GM23338 (cell line): Measurements from ENCODE around the gene KCNS3.

Experiments
- CREB1 ChIP-seq: fragments of 250-450 bp; sonication (Bioruptor Pico); IDR thresholded peaks from 2 replicates; pipeline ENCODE4 v1.5.0; 2020; ENCODE audit warnings: low read depth, mild to moderate bottlenecking, moderate library complexity
- CTCF ChIP-seq, 2 experiments: fragments of 200-600 bp in 1 of 2; sonication (generic) in 1 of 2; conservative IDR thresholded peaks; 2 replicates each; pipeline versions ENCODE4 v1.5.1 to v1.6.1; 2016 to 2017; ENCODE audit warnings: antibody characterized with exemption in 2 of 2, low read depth in 2 of 2, mild to moderate bottlenecking in 2 of 2, moderate library complexity in 1 of 2
- EZH2 ChIP-seq: fragments of 200-600 bp; sonication (generic); IDR thresholded peaks from one replicate; pipeline ENCODE4 v1.8.0; 2017; ENCODE audit warnings: antibody characterized with exemption, mild to moderate bottlenecking, low read depth; ENCODE audit not compliant: unreplicated experiment
- EZH2phosphoT487 ChIP-seq: fragments of 200-600 bp; sonication (generic); IDR thresholded peaks from one replicate; pipeline ENCODE4 v1.8.1; 2018; ENCODE audit warnings: antibody characterized with exemption; ENCODE audit not compliant: unreplicated experiment
- JUNB ChIP-seq: IDR thresholded peaks from one replicate; pipeline ENCODE4 v1.6.1; 2016; ENCODE audit warnings: antibody characterized with exemption; ENCODE audit not compliant: unreplicated experiment
- NANOG ChIP-seq: IDR thresholded peaks from 2 replicates; pipeline ENCODE4 v1.6.1; 2016; ENCODE audit warnings: antibody characterized with exemption, borderline replicate concordance
- POLR2AphosphoS5 ChIP-seq: IDR thresholded peaks from 2 replicates; pipeline ENCODE4 v1.6.1; 2016; ENCODE audit warnings: antibody characterized with exemption, low read depth
- REST ChIP-seq: IDR thresholded peaks from one replicate; pipeline ENCODE4 v1.6.1; 2018; ENCODE audit warnings: antibody characterized with exemption; ENCODE audit not compliant: unreplicated experiment
- STAT1 ChIP-seq: IDR thresholded peaks from one replicate; pipeline ENCODE4 v1.6.1; 2016; ENCODE audit warnings: antibody characterized with exemption; ENCODE audit not compliant: unreplicated experiment
- ZNF114 ChIP-seq: fragments of 250-450 bp; sonication (Bioruptor Pico); IDR thresholded peaks from 2 replicates; pipeline ENCODE4 v1.5.0; 2020; ENCODE audit warnings: mild to moderate bottlenecking, moderate library complexity
- ZNF331 ChIP-seq: fragments of 250-450 bp; sonication (Bioruptor Pico); IDR thresholded peaks from 2 replicates; pipeline ENCODE4 v1.5.0; 2020; ENCODE audit warnings: low read depth, mild to moderate bottlenecking, moderate library complexity
- ZNF462 ChIP-seq: fragments of 250-450 bp; sonication (Bioruptor Pico); IDR thresholded peaks from 2 replicates; pipeline ENCODE4 v1.5.0; 2020; ENCODE audit warnings: mild to moderate bottlenecking, moderate library complexity
- TF ChIP-seq, protein P1 (sequence below): IDR thresholded peaks from 2 replicates; pipeline ENCODE4 v1.6.1; 2016; ENCODE audit warnings: antibody characterized with exemption

GRCh38 chr2:17894005-17894404 is 15.5 kb downstream of the KCNS3 start:
- TF ChIP-seq EZH2 = no peak
- no peak for TF ChIP-seq CTCF (conservative IDR thresholded peaks at IDR 0.05; ENCODE audit: low read depth in 2 of 2)
- no peak for TF ChIP-seq ZNF462 (CRISPR knock-in tag)
- no peak for TF ChIP-seq REST
- TF ChIP-seq NANOG = no peak
- TF ChIP-seq, protein P1, sequence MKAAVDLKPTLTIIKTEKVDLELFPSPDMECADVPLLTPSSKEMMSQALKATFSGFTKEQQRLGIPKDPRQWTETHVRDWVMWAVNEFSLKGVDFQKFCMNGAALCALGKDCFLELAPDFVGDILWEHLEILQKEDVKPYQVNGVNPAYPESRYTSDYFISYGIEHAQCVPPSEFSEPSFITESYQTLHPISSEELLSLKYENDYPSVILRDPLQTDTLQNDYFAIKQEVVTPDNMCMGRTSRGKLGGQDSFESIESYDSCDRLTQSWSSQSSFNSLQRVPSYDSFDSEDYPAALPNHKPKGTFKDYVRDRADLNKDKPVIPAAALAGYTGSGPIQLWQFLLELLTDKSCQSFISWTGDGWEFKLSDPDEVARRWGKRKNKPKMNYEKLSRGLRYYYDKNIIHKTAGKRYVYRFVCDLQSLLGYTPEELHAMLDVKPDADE = no peak
- TF ChIP-seq EZH2phosphoT487 = no peak
- TF ChIP-seq POLR2AphosphoS5 = no peak
- TF ChIP-seq CREB1 (CRISPR knock-in tag) = no peak
- TF ChIP-seq JUNB = no peak
- TF ChIP-seq ZNF114 = no peak
- TF ChIP-seq ZNF331 (CRISPR knock-in tag) = no peak
- TF ChIP-seq STAT1 = no peak
